ENCODE data around the gene SNX30. TPM values are rescaled to one million over a fixed set of nuclear protein-coding genes. Genes with fewer than 3 reads are reported as not detected.

SNX30 gene
- polyA plus RNA-seq, 1 of the 3 experiments (the other 2 are of a cell fraction): 2.7 TPM

- peak; percentile 34; the same call in 1 of the 2 replicates for TF ChIP-seq USF2 (IDR thresholded peaks at IDR 0.05; ENCODE audit: borderline replicate concordance, low read depth, low read length)
Observed at GRCh38 chr9:112751056-112751795, 666 bp downstream of the SNX30 start (continued).

- Histone ChIP-seq H3K79me2 (ENCODE audit: insufficient read depth) (peaks cover 27% of the 10 kb centered on the region), H3K4me3 (ENCODE audit: low read depth in 2 of 2, low read length in 1 of 2) (no peak overlapping the region), H4K20me1 (ENCODE audit: insufficient read depth) (no peaks in the 10 kb centered on the region), H3K36me3 (replicated peaks in 1 of 2; ENCODE audit: control insufficient read depth in 1 of 2, insufficient read depth in 2 of 2, low read length in 1 of 2) (peaks cover 0 to 3% of the 10 kb centered on the region in 2 experiments), H3K4me2 (peak overlapping the region; percentile 94), H3K4me1 (ENCODE audit: control insufficient read depth in 1 of 2, insufficient read depth in 2 of 2, low read depth in 1 of 2, low read length in 1 of 2) (peaks cover 10 to 13% of the 10 kb centered on the region in 2 experiments; a peak in 3 of 4 replicates), H3K9me2 (no peaks in the 10 kb centered on the region), H3K9me3 (no peaks in the 10 kb centered on the region), H3K27ac (ENCODE audit: low read depth in 2 of 2, low read length in 1 of 2) (peak overlapping the region in 1 of 2 experiments; percentile 65; a peak in 1 of 4 replicates), H3K27me3 (ENCODE audit: insufficient read depth) (no peaks in the 10 kb centered on the region), H3K9ac (no peak overlapping the region), H3F3A (replicated peaks; ENCODE audit: insufficient read depth) (peaks cover 22% of the 10 kb centered on the region), H2AFZ (ENCODE audit: low read depth) (no peak overlapping the region)
- CTCF ChIA-PET: interaction anchor here (1.3 to 1.9 kb wide), 4 partner anchors 12 to 92 kb away, joined by 3 to 6 read pairs (median 4); partner anchors contain the start of gene INIP
- 83% methylated on average over 6 of the region's 6 CpGs for WGBS (ENCODE audit: low lambda C conversion rate)
- DNase-seq: no peak
- POLR2A ChIA-PET: no interaction called here
- TF ChIP-seq USF1 (IDR thresholded peaks at IDR 0.05; ENCODE audit: borderline replicate concordance, low read depth) (no peak), FOXM1 (IDR thresholded peaks at IDR 0.05; ENCODE audit: low read depth) (no peak), FOSL2 (IDR thresholded peaks at IDR 0.05; ENCODE audit: borderline replicate concordance, low read depth) (no peak), RAD21 (IDR thresholded peaks at IDR 0.05; ENCODE audit: low read length) (no peak), TEAD4 (IDR thresholded peaks at IDR 0.05; ENCODE audit: borderline replicate concordance, insufficient read depth) (no peak), RXRA (IDR thresholded peaks at IDR 0.05; ENCODE audit: borderline replicate concordance, low read depth) (no peak), TAF1 (IDR thresholded peaks at IDR 0.05; ENCODE audit: borderline replicate concordance, low read depth, low read length) (no peak)
Observed at GRCh38 chr9:112752334-112753125, 2.0 kb downstream of the SNX30 start.

GRCh38 chr9:112753725-112754124 lies 3.2 kb downstream of the SNX30 start:
- POLR2A ChIA-PET: no interaction called here
- CTCF ChIA-PET: interaction anchor here (1.2 to 1.3 kb wide), 2 partner anchors 11 to 66 kb away, joined by 3 read pairs; no protein-coding TSS in a partner anchor
- H3F3A ChIP-seq (replicated peaks; ENCODE audit: insufficient read depth): peaks cover 22% of the 10 kb centered on the region
- H3K9me2 ChIP-seq: no peaks in the 10 kb centered on the region
- 44% methylated on average over 2 of the region's 2 CpGs for WGBS (ENCODE audit: low lambda C conversion rate)
- H3K79me2 ChIP-seq (ENCODE audit: insufficient read depth): peaks cover 27% of the 10 kb centered on the region
- peak overlapping the region in 1 of 2 experiments; percentile 65; a peak in 2 of 4 replicates for H3K27ac ChIP-seq (ENCODE audit: low read depth in 2 of 2, low read length in 1 of 2)
- H3K9me3 ChIP-seq: no peaks in the 10 kb centered on the region
- DNase-seq: no peak
- no peak overlapping the region; the same call in 1 of the 2 replicates for H3K9ac ChIP-seq
- H4K20me1 ChIP-seq (ENCODE audit: insufficient read depth): no peaks in the 10 kb centered on the region
- H3K36me3 ChIP-seq (replicated peaks in 1 of 2; ENCODE audit: control insufficient read depth in 1 of 2, insufficient read depth in 2 of 2, low read length in 1 of 2): peaks cover 0 to 3% of the 10 kb centered on the region in 2 experiments
- H3K4me2 ChIP-seq: peak overlapping the region; percentile 53
- no peak overlapping the region for H3K4me3 ChIP-seq (ENCODE audit: low read depth in 2 of 2, low read length in 1 of 2)
- no peak overlapping the region for H2AFZ ChIP-seq (ENCODE audit: low read depth)
- peaks cover 10 to 13% of the 10 kb centered on the region in 2 experiments; a peak in 3 of 4 replicates for H3K4me1 ChIP-seq (ENCODE audit: control insufficient read depth in 1 of 2, insufficient read depth in 2 of 2, low read depth in 1 of 2, low read length in 1 of 2)
- H3K27me3 ChIP-seq (ENCODE audit: insufficient read depth): no peaks in the 10 kb centered on the region
- no peak for TF ChIP-seq PBX3 (IDR thresholded peaks at IDR 0.05)
- TF ChIP-seq NFIC (IDR thresholded peaks at IDR 0.05; ENCODE audit: borderline replicate concordance): peak; percentile 34; the same call in 1 of the 2 replicates
- no peak for TF ChIP-seq CHD2 (IDR thresholded peaks at IDR 0.05; ENCODE audit: low read length, partially characterized antibody)
- no peak for TF ChIP-seq RCOR1 (IDR thresholded peaks at IDR 0.05; ENCODE audit: low read length)
- no peak for TF ChIP-seq RAD21 (IDR thresholded peaks at IDR 0.05; ENCODE audit: low read length)
- TF ChIP-seq ZBTB33 (IDR thresholded peaks at IDR 0.05; ENCODE audit: borderline replicate concordance, low read depth): no peak
- no peak for TF ChIP-seq POLR2AphosphoS5 (IDR thresholded peaks at IDR 0.05; ENCODE audit: low read depth, low read length)
- TF ChIP-seq SIN3A (IDR thresholded peaks at IDR 0.05; ENCODE audit: borderline replicate concordance, low read depth, low read length): no peak
- TF ChIP-seq FOSL2 (IDR thresholded peaks at IDR 0.05; ENCODE audit: borderline replicate concordance, low read depth): peak; percentile 75; the same call in 1 of the 2 replicates
- peak; percentile 73 for TF ChIP-seq JUND (IDR thresholded peaks at IDR 0.05)

Data from SK-N-SH (cell line).